Measurements from ENCODE around the gene EIF3F. TPM values are rescaled to one million over a fixed set of nuclear protein-coding genes. Genes with fewer than 3 reads are reported as not detected.

The EIF3F gene
- total RNA-seq, 4 donors from 2014 or later = 140 to 157 (median 154) TPM

GRCh38 chr11:8019314-8020243 lies 32.4 kb downstream of the EIF3F start:
- ATAC-seq (ENCODE audit: low FRiP score) (peak; percentile 81), DNase-seq (ENCODE audit: low spot score) (no peak)

DNA sequence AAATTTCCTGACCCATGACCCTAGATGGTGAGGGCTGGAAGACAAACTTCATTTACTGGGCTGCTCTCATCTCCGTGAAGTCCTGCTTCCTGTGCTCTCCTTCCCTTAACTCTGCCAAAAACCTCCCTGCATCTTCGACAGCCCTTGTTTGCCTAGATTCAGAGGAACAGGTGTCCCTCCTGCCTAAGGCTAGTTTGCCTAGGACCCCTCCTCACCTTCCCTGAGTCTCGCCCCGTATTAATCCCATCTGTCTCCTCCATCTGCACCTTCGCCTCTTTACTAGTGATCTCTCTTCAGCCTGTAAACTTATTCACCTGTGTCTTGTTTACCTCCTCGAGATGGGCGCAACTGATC lies 33.1 kb downstream of the EIF3F start:
- ATAC-seq (ENCODE audit: low FRiP score) (no peak), DNase-seq (ENCODE audit: low spot score) (no peak)
- TF ChIP-seq, protein P1, sequence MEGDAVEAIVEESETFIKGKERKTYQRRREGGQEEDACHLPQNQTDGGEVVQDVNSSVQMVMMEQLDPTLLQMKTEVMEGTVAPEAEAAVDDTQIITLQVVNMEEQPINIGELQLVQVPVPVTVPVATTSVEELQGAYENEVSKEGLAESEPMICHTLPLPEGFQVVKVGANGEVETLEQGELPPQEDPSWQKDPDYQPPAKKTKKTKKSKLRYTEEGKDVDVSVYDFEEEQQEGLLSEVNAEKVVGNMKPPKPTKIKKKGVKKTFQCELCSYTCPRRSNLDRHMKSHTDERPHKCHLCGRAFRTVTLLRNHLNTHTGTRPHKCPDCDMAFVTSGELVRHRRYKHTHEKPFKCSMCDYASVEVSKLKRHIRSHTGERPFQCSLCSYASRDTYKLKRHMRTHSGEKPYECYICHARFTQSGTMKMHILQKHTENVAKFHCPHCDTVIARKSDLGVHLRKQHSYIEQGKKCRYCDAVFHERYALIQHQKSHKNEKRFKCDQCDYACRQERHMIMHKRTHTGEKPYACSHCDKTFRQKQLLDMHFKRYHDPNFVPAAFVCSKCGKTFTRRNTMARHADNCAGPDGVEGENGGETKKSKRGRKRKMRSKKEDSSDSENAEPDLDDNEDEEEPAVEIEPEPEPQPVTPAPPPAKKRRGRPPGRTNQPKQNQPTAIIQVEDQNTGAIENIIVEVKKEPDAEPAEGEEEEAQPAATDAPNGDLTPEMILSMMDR (IDR thresholded peaks at IDR 0.05) = no peak

More at GRCh38 chr11:8019314-8020243, 32.4 kb downstream of the EIF3F start:
- TF ChIP-seq, protein P1 (IDR thresholded peaks at IDR 0.05) = no peak

DNA sequence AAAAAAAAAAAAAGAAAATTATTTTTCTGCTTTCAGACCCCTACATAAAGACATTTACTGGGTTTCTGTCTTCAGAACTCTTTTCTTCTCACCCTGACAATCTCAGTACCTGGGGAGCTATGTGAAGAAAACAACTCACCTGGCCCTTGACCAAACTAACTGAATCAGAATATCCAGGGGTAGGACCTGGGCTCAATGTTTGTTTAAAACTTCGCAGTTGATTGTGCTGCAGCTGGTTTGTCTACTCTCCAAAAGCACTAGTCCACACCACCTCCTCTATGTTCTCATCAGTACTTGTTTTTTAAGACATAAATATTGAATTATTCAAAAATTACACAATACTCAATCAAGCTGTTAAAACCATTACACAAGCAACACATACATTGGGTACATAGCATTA lies 34.8 kb downstream of the EIF3F start:
- ATAC-seq (ENCODE audit: low FRiP score) (no peak), DNase-seq (ENCODE audit: low spot score) (no peak)
- TF ChIP-seq, protein P1 (IDR thresholded peaks at IDR 0.05) = no peak

DNA sequence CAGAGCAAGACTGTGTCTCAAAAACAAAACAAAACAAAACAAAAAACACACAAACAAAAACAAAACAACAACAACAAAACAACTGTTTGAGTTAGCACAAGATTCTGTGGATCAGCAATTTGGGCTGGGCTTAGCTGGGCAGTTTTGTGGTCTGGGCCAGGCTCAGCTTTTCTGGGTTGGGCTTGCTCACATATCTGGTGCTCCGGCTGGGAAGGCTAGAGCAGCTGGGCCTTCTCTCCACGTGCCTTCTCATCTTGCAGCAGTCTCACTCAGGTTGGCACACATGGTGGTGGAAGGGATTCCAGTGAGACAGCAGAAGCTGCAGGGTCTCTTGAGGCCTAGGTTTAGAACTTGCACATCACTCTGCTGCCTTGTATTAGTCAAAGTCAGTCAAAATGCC lies 35.7 kb downstream of the EIF3F start:
- ATAC-seq (ENCODE audit: low FRiP score) (no peak), DNase-seq (ENCODE audit: low spot score) (no peak)
- TF ChIP-seq, protein P1 (IDR thresholded peaks at IDR 0.05) = no peak

- DNase-seq (ENCODE audit: low spot score) = no peak
- TF ChIP-seq, protein P1 (IDR thresholded peaks at IDR 0.05) = no peak
- ATAC-seq (ENCODE audit: low FRiP score) = no peak
Observed at GRCh38 chr11:8023831-8024555, 36.9 kb downstream of the EIF3F start.

- TF ChIP-seq, protein P1 (IDR thresholded peaks at IDR 0.05) = no peak
- ATAC-seq (ENCODE audit: low FRiP score) (no peak), DNase-seq (ENCODE audit: low spot score) (no peak)
Observed at GRCh38 chr11:8025123-8025522, 38.0 kb downstream of the EIF3F start.

Data from omental fat pad (tissue), 4 donors.